HG02884 (cell line): ENCODE measurements around the gene NOM1.
"Not testable (repeated sequence)": the region's sequence is repeated elsewhere in the genome, so short reads cannot be mapped to it uniquely, and the experiment has no call there.

Experiments
- ATAC-seq: cut with Tn5 transposase; IDR thresholded peaks from one replicate; pipeline ENCODE4 v1.9.1; 2021; ENCODE audit warnings: mild to moderate bottlenecking, moderate library complexity; ENCODE audit not compliant: unreplicated experiment

Gene NOM1

GRCh38 chr7:156936766-156937165 is 12.7 kb upstream of the NOM1 start:
- not testable (repeated sequence) for ATAC-seq

- ATAC-seq: no peak
Observed at GRCh38 chr7:156940421-156941122, 8.9 kb upstream of the NOM1 start.

GRCh38 chr7:156941393-156942182 is 7.9 kb upstream of the NOM1 start:
- ATAC-seq: no peak

GRCh38 chr7:156942708-156943090 is 6.8 kb upstream of the NOM1 start:
- no peak for ATAC-seq

- no peak for ATAC-seq
Observed at GRCh38 chr7:156943091-156944041, 6.1 kb upstream of the NOM1 start.

- ATAC-seq: no peak
Observed at GRCh38 chr7:156944876-156945275, 4.6 kb upstream of the NOM1 start.

- no peak for ATAC-seq
Observed at GRCh38 chr7:156947120-156947843, 2.2 kb upstream of the NOM1 start.

- ATAC-seq: no peak
Observed at GRCh38 chr7:156948361-156948760, 1.2 kb upstream of the NOM1 start.

GRCh38 chr7:156950381-156950858 is 908 bp downstream of the NOM1 start:
- ATAC-seq: no peak

- not testable (repeated sequence) for ATAC-seq
Observed at GRCh38 chr7:156953215-156953614, 3.7 kb downstream of the NOM1 start.

- ATAC-seq: no peak
Observed at GRCh38 chr7:156954941-156955340, 5.4 kb downstream of the NOM1 start.

GRCh38 chr7:156956727-156957126 is 7.2 kb downstream of the NOM1 start:
- ATAC-seq: no peak

- ATAC-seq: no peak
Observed at GRCh38 chr7:156962145-156962544, 12.6 kb downstream of the NOM1 start.

- no peak for ATAC-seq
Observed at GRCh38 chr7:156962897-156963296, 13.4 kb downstream of the NOM1 start.

GRCh38 chr7:156963472-156963871 is 14.0 kb downstream of the NOM1 start:
- ATAC-seq: no peak

GRCh38 chr7:156964971-156965370 is 15.5 kb downstream of the NOM1 start:
- ATAC-seq: no peak

- no peak for ATAC-seq
Observed at GRCh38 chr7:156966387-156966786, 16.9 kb downstream of the NOM1 start.

GRCh38 chr7:156968183-156968582 is 18.7 kb downstream of the NOM1 start:
- ATAC-seq: no peak

GRCh38 chr7:156969972-156970420 is 20.5 kb downstream of the NOM1 start:
- ATAC-seq: no peak

GRCh38 chr7:156975620-156976019 is 26.1 kb downstream of the NOM1 start:
- no peak for ATAC-seq
